Adrenal gland (tissue), 12 donors: ENCODE measurements around the gene F5. TPM values are rescaled to one million over a fixed set of nuclear protein-coding genes. Genes with fewer than 3 reads are reported as not detected.

Source experiments
- DNase-seq, 7 donors: peaks; one replicate each; pipeline ENCODE4 v3.0.0-alpha.2; 2019 to 2020
- H3K27ac ChIP-seq, 5 donors: fragments of 200-600 bp; sonication (generic) in 4 of 5; 1 replicate in 3 of 5; 2 replicates in 2 of 5; pipeline versions ENCODE4 v1.5.1 to v1.8.0; 2016 to 2020; ENCODE audit warnings: mild to moderate bottlenecking in 1 of 5
- H3K27me3 ChIP-seq: fragments of 200-600 bp; 2 replicates; pipeline ENCODE4 v1.8.0; 2021
- H3K36me3 ChIP-seq, 2 donors: fragments of 200-600 bp; replicated peaks in 1 of 2; 1 replicate in 1 of 2; 2 replicates in 1 of 2; pipeline versions ENCODE4 v1.5.1 to v1.8.0; 2018 to 2022
- H3K4me1 ChIP-seq, 2 donors: fragments of 200-600 bp; replicated peaks in 1 of 2; 1 replicate in 1 of 2; 2 replicates in 1 of 2; pipeline versions ENCODE4 v1.5.1 to v1.8.0; 2018 to 2021
- H3K4me3 ChIP-seq, 4 donors: fragments of 200-600 bp; sonication (generic) in 3 of 4; one replicate each; pipeline ENCODE4 v1.5.1; 2016 to 2018
- H3K9me3 ChIP-seq, 3 donors: fragments of 200-600 bp; sonication (generic) in 1 of 3; replicated peaks in 1 of 3; 1 replicate in 2 of 3; 2 replicates in 1 of 3; pipeline versions ENCODE4 v1.5.1 to v1.8.0; 2016 to 2021
- POLR2A ChIP-seq, 2 donors: fragments of 450-650 bp; IDR thresholded peaks; one replicate each; pipeline ENCODE4 v1.6.1; 2017; ENCODE audit warnings: antibody characterized with exemption in 2 of 2, mild to moderate bottlenecking in 2 of 2, moderate library complexity in 1 of 2
- WGBS, 4 donors: extraction: QIAGEN DNeasy Blood & Tissue Kit in 2 of 4; methylation state at CpG; one replicate each; pipeline versions ENCODE4 v1.1.5 to v1.1.7; 2013 to 2017; 5-methylcytosine and 5-hydroxymethylcytosine counted together
- intact Hi-C, 2 donors: fragments of 100-400 bp; cut with DNase I; formaldehyde crosslinking; loops; one replicate each; pipeline versions ENCODE4 v1.14.1 to v1.15.0; 2022 to 2023
- polyA plus RNA-seq, 3 donors: library from polyadenylated mRNA; stranded (reverse); fragments of 200-250 nt in 2 of 3; fragments of 350-450 nt in 1 of 3; fragmentation: Illumina TruSeq in 1 of 3; extraction: RNeasy Lipid Tissue Mini Kit (QIAGEN cat#74804) in 1 of 3; gene quantifications; one replicate each; pipeline ENCODE4 v1.2.3, GENCODE V29; 2013 to 2014
- total RNA-seq, 9 donors: library from RNA; depleted of rRNA in 4 of 9; stranded (reverse); fragments of >200 nt in 4 of 9; fragments of 120-200 nt in 1 of 9; fragmentation: NEBNext Ultra II Directional in 1 of 9; extraction: Animal tissue kit (Norgen Biotek cat#: 25700) in 1 of 9; gene quantifications; one replicate each; pipeline versions ENCODE4 v1.1.0 to v1.2.4, GENCODE V29; 2013 to 2023
- TF ChIP-seq, protein P1 (sequence below), 6 experiments: fragments of 450-650 bp in 4 of 6; fragments of 200-600 bp in 2 of 6; sonication (generic) in 1 of 6; IDR thresholded peaks; 1 replicate in 5 of 6; 2 replicates in 1 of 6; pipeline versions ENCODE4 v1.5.1 to v1.8.0; 2016 to 2021; ENCODE audit warnings: antibody characterized with exemption in 6 of 6, mild to moderate bottlenecking in 2 of 6, moderate library complexity in 1 of 6
- donor health status: healthy with polysubstance abuse.
- donor health status: Bipolar disorder and iron deficiency.
- donor health status: DM: yes; HTN: yes; CAD: no.
- donor health status: DM: no; HTN: no; CAD: no.
- donor health status: DM: no; HTN: no; CAD: no.
- donor health status: DM: yes; HTN: yes; CAD: no.

The F5 gene
- total and polyA plus RNA-seq, 12 donors = under 0.01 to 0.88 (median 0.14) TPM; not detected in 4

DNA sequence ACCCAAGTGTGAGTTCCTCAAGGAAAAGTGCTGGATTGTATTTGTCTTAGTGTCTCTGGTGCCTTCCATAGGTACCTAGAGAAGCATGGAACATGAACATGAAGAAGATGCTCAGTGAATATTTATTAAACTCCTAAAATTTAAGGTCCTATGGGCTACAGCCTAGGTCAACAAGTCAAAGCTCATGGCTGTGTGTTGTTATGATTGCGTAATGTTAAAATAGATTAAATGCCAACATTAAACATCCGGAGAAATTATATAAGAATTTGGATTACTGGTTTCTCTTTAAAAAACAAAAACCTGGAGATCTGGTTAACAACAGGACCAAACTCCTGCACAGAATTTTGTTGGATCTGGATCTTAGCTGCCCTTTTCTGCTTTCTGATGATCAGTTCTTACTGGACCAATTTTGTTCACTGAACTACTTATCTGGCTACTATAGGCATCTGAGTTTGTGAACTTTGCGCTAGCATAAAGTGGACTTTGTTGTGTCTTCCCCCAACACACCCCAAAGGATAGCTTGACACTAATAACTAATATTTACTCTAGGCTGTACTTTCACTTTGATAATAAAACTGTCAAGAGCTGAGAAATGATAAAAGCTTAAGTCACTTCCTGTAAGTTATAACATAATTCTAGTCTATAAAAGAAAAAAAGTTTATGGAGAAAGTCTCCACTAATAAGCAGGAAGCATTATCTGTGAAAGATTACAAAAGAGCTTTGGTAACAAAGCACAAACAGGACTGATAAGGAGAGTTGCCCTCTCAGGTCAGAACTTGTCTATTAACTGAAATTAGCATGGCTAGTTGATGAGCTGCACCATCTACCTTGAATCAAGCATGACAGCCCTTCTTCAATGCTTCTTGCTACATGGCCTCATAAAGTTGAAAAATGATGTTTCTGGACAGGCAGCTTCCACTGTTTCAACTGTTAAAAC lies 20.7 kb downstream of the F5 start:
- H3K9me3 ChIP-seq = peaks cover 0 to 4% (median 0%) of the 10 kb centered on the region in 3 donors
- no peak overlapping the region for H3K27ac ChIP-seq
- intact Hi-C loops = no loop called here
- H3K4me1 ChIP-seq = no peaks in the 10 kb centered on the region
- peaks cover 3% of the 10 kb centered on the region for H3K27me3 ChIP-seq
- H3K4me3 ChIP-seq = no peak overlapping the region
- TF ChIP-seq, protein P1, sequence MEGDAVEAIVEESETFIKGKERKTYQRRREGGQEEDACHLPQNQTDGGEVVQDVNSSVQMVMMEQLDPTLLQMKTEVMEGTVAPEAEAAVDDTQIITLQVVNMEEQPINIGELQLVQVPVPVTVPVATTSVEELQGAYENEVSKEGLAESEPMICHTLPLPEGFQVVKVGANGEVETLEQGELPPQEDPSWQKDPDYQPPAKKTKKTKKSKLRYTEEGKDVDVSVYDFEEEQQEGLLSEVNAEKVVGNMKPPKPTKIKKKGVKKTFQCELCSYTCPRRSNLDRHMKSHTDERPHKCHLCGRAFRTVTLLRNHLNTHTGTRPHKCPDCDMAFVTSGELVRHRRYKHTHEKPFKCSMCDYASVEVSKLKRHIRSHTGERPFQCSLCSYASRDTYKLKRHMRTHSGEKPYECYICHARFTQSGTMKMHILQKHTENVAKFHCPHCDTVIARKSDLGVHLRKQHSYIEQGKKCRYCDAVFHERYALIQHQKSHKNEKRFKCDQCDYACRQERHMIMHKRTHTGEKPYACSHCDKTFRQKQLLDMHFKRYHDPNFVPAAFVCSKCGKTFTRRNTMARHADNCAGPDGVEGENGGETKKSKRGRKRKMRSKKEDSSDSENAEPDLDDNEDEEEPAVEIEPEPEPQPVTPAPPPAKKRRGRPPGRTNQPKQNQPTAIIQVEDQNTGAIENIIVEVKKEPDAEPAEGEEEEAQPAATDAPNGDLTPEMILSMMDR (IDR thresholded peaks at IDR 0.05) = no peak
- no peak for TF ChIP-seq POLR2A (IDR thresholded peaks at IDR 0.05)
- DNase-seq = no peak
- 71 to 81% (median 78%) methylated on average over 3 of the region's 3 CpGs for WGBS, 4 donors
- no peaks in the 10 kb centered on the region for H3K36me3 ChIP-seq

DNA sequence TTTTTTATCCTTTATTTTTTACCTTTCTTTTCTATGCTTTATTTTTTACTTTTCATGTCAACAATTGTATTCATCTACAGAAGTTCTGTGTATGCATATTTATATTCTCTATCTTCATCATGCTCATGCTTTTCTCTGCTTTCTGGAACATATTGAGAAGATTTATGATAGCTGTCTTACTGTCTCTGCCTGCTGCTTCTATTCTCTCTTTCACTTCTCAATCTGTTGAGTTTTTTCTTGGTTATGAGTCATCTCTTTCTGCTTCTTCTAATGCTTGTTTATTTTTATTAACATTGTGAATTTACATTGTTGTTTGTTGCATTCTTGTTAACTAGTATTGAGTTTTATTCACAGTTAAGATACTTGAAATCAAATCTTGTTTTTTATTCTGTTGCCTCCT lies 22.6 kb downstream of the F5 start:
- Histone ChIP-seq H3K36me3 (no peaks in the 10 kb centered on the region), H3K4me1 (no peaks in the 10 kb centered on the region), H3K4me3 (no peak overlapping the region), H3K27ac (no peak overlapping the region), H3K9me3 (peaks cover 0 to 4% (median 0%) of the 10 kb centered on the region in 3 donors), H3K27me3 (peaks cover 3% of the 10 kb centered on the region)
- no peak for TF ChIP-seq POLR2A (IDR thresholded peaks at IDR 0.05)
- TF ChIP-seq, protein P1 (IDR thresholded peaks at IDR 0.05) = no peak
- no peak for DNase-seq
- intact Hi-C loops = no loop called here

DNA sequence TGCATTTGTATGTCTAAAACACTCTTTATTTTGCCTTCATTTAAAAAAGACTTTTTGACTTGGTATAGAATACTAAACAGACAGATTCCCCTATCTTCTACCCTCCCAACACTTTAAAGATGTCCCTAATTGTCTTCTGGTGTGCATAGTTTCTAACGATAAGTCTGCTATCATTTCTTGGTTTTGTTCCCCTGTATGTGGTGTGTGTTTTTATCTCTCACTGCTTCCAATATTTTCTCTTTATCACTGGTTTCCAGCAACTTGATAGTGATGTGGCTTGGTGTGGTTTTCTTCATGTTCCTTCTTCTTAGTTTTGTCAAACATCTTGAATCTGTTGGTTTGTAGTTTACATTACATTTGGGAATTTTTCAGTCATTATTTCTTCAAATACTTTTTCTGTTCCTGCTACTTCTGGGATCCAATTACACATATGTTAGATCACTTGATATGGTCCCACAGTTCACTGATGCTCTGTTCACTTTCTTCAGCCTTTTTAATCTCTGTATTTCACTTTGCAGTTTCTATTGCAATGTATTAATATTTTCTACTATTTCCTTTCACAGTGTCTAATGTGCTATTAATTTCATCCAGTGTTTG lies 23.2 kb downstream of the F5 start:
- DNase-seq = no peak
- no peak for TF ChIP-seq POLR2A (IDR thresholded peaks at IDR 0.05)
- TF ChIP-seq, protein P1 (IDR thresholded peaks at IDR 0.05) = no peak
- Histone ChIP-seq H3K36me3 (no peaks in the 10 kb centered on the region), H3K9me3 (peaks cover 0 to 4% (median 0%) of the 10 kb centered on the region in 3 donors), H3K4me1 (no peaks in the 10 kb centered on the region), H3K4me3 (no peak overlapping the region), H3K27me3 (peaks cover 3% of the 10 kb centered on the region), H3K27ac (no peak overlapping the region)
- intact Hi-C loops = no loop called here
- WGBS, 4 donors = 68 to 87% (median 76%) methylated on average over 1 of the region's 1 CpG

GRCh38 chr1:169561692-169562091 lies 24.6 kb downstream of the F5 start:
- no peaks in the 10 kb centered on the region for H3K36me3 ChIP-seq
- H3K27me3 ChIP-seq = peaks cover 3% of the 10 kb centered on the region
- no peak overlapping the region for H3K4me3 ChIP-seq
- intact Hi-C loops = no loop called here
- H3K4me1 ChIP-seq = no peaks in the 10 kb centered on the region
- TF ChIP-seq, protein P1 (IDR thresholded peaks at IDR 0.05) = no peak
- TF ChIP-seq POLR2A (IDR thresholded peaks at IDR 0.05) = no peak
- H3K9me3 ChIP-seq = peaks cover 0 to 4% (median 0%) of the 10 kb centered on the region in 3 donors
- H3K27ac ChIP-seq = no peak overlapping the region
- WGBS, 4 donors = 0 to 77% (median 51%) methylated on average over 1 of the region's 1 CpG
- no peak for DNase-seq
